HG03095 (cell line): ENCODE results near the gene ZNF839.
"Not testable (repeated sequence)": the region's sequence is repeated elsewhere in the genome, so short reads cannot be mapped to it uniquely, and the experiment has no call there.

Source experiments
- ATAC-seq: cut with Tn5 transposase; IDR thresholded peaks from one replicate; pipeline ENCODE4 v1.9.1; 2021; ENCODE audit warnings: moderate library complexity; ENCODE audit not compliant: unreplicated experiment

ZNF839 gene

DNA sequence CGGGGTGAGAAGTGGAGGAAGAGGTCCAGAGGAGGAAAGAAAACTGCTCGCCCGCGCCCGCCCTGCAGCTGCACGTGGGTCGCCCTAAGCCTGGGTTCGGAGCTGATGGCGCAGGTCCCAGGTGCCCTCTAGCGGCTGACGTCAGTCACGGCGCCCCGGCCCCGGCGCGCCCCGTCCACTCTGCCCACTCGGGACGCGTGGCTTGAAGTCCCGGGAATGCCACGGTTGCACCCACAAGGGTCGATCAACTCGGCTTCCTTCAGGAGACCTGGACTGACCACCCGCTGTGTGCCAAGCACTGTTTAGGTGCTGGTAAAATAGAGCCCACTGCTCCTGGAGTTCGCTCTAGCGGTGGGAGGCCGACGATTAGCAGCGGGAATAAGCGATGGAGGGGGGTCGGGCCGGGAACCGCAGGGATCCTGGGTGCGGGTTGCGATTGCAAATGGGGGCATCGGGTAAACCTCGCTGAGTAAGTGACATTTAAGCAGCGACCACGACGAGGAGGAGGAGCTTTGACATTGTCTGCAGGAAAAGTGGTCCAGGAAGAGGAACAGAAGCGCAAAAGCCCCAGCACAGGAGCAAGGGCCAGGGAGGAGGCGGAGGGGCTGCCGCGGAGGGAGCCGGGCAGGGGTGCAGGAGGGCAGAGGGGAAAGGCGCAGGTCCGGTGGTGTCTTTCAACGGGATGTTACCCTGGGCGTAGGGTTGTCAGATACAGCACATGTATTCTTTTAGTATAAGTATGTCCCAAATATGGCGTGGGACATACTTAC lies 5.1 kb upstream of the ZNF839 start:
- ATAC-seq, result peak; percentile 51

DNA sequence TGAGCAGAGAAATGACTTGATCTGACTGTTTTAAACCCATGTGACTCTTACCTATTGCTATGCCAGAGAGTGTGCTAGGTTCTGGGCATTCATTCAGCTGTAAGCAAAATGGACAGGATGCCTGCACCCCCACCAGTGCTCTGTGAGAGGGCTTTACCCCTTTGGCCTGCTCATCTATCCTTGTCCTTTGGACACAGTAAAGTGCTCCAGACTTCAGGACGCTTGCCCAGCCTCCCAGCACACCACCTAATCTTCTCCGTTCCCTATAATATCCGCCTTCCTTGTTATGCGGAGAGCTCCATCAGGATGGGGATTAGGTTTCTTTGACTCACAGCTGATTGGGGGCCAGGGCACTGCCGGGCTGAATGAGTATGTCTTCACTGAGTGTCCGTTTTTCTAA lies 4.4 kb upstream of the ZNF839 start:
- ATAC-seq, result no peak

DNA sequence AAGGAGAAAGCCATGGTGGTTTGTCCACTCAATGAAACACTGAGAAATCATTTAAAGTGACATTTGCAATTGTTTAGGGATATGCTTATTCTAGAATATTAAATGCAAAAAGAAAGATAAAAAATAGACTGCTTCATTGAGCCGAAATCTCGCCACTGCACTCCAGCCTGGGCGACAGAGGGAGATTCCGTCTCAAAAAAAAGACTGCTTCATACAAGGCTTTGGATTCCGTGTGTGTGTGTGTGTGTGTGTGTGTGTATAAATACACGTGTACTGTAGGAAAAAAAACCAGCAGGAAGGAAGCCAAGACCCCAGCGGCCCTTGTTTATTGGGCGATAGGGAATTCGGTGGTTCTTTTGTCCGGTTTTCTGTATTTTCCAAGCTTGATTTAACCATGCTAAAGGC lies 3.2 kb upstream of the ZNF839 start:
- no peak for ATAC-seq

DNA sequence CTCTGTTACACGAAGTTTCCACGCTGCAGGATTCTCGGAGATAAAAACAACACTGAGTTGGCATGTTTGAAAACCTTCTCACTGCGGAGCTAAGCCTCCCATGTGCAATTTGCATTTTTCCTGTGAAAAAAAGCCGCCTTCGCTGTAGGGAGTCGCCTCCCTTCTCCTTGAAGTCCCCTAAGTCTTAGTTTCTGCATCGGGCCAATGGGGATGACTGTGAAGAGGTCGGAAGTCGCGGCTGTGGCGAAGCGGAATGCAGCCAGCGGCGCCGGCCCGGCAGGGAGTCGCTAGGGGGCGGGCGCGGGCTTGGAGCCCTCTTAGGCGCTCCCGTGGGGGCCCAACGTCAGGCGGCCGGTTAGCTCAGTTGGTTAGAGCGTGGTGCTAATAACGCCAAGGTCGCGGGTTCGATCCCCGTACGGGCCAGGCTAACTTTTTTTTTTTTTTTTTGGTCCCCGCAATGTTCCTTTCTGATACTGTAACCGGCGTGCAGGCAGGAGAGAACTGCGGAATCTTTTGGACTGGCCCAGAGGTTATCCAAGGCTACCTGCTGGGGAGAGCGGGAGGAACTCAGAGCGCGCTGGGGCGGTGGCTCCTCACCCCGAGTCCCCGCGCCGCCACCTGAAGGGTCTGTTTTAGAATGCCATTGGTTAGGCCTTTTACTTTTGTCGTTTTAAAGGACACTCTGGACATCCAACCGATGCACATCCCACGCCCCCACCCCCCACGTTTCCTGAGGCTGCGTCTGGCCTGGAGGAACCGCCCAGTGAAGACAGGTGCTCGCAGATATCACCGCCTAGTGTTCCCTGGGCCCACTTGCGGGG lies 2.6 kb upstream of the ZNF839 start:
- peak; percentile 55 for ATAC-seq

DNA sequence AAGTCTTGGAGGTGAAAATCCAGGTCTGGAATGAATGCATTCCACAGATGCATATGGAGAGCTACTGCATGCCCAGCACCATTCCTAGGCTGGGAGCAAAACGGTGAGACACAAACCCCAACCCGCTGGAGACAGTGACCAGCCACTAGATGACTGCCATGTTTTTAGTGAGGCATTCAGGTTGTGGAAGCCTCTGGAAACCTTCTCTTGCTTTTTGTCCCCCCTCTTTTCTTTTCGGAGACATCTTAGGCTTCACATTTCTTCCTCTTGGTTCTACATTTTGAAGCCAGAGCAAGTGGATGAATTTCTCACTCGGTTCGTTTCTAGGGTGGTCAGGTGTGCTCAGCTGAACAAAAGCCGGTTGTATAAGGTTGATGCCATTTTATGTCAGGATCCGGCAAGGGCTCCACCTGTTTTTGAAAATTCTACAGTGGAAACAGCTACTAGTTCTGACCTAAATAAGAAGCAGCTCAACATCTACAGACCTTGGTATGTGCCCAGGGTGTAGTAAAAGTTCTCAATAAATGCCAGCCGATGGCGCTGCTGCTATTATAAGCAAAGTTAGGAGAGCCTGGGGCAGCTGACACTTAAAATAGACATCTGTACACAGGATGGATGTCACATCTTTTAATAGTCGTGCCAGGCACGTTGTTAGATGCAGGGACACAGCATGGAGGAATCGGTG lies 1.8 kb upstream of the ZNF839 start:
- no peak for ATAC-seq

DNA sequence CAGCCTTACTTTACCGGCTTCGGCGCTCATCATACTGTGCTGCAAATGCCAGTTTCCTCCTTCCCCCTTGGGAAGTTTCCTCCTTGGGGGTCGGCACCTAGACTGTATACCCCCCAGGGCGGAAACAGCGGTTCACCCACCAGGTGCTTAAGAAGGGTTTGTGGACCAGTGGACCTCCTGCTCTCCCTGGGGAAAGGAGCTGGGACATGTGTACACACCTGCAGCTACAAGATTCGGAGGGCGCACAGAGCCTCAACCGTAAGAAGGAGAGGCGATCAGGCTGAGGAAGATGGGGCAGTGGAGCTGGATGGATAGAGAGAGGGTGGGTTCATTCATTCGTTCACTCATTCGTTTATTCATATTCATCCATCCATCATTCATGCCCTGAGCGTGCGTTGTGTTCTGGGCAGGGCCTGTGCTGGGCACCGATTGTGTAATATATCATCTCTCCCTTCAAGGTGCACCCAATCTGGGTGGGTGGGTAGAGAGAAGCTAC lies 717 bp upstream of the ZNF839 start:
- ATAC-seq, result no peak

DNA sequence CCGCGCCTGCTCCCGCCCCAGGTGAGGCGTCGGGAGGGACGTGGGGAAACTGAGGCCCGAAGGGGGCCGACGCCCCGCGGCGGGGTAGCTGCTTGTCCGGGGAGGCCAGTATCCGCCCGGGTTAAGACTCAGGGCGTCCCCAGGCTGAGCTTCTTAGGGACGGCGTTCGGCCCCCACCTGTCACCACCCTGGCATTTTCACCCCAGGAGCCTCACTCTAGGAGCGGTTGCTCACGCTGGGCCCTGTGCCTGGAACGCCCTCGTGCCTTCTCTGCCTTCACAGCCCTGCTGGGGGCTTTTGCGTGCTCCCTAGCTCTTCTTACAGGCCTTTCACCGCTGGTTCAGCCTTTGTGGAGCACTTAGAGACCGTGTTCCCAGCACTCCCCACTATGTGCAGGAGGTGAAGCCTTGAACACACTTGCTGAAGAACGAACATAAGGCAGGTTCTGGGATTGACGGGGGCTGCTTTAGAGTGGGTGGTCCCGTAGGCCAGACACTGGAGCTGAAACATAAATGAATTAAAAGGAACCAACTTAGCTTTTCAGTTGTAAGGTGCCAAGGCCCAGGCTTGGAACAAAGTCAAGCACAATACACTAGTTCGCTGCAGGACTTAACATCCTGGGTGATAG lies 601 bp downstream of the ZNF839 start:
- peak; percentile 10 for ATAC-seq

DNA sequence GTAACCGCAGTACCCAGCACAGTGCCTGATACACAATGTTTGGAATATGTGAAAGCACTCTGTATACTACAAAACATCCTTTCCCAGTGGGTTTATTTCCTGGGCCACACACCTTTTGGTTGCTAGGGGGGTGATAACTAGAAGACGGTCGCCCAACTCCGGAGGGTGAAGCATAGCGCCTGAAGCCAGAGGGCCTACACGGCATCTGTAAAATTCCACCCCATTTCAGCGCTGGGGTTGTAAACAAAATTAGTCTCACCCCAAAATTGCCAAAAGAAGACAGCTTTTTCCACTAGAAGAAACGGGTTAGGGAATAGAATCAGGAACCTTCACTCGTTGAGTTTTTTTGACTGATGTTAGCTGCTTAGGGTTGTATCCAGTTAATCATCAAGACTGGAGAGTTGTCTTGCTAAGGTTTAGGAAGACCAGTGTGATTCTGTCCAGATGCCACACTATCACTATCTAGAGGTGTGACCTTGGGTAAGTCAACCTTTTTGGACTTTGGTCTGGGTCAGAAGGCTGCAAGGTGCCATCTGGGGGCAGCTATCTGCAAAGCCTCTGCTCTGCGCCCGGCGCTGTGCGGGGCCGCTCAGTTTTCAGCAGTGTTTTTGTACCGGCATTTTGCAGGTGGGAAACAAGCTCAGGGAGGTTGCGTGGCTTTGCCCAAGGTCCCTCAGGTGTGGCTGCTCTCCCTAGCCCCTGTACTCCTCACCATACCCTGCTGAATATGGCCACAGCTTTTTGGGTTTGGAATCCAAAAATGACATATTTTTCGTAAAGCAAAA lies 1.3 kb downstream of the ZNF839 start:
- no peak for ATAC-seq

- no peak for ATAC-seq
These were observed 2.2 kb downstream of the ZNF839 start for GRCh38 chr14:102321456-102322422.

- ATAC-seq, result no peak
These were observed 3.6 kb downstream of the ZNF839 start for GRCh38 chr14:102323102-102323501.

DNA sequence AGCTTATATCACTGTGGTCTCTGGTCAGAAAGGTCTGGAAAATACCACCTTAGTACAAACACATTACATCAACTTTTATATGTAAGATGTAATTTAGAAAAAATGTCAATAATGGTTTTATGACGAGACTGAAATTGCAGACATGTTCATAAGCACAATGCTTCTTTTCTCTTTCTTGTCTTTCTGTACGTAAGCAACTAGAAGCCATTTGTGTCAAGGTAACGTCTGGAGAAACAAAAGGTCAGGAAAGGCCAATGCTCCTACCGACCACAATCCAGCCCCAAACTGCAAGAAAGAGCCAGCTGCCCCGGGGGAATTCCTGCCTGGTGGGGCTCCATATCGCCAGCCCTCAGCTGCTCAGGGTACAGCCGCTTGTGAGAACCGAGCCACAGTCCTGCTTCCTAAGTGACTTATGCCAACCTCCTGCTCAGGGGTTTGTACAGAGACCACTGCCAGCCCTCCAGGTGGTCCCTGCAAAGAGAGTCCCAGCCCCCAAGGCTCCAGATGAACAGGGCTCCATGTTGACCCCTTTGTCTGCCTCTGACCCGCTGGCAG lies 6.3 kb downstream of the ZNF839 start:
- ATAC-seq, result no peak

GRCh38 chr14:102326583-102326982 lies 7.0 kb downstream of the ZNF839 start:
- ATAC-seq, result no peak

GRCh38 chr14:102329381-102329780 lies 9.8 kb downstream of the ZNF839 start:
- ATAC-seq, result not testable (repeated sequence)

GRCh38 chr14:102330806-102331205 lies 11.3 kb downstream of the ZNF839 start:
- ATAC-seq, result no peak

DNA sequence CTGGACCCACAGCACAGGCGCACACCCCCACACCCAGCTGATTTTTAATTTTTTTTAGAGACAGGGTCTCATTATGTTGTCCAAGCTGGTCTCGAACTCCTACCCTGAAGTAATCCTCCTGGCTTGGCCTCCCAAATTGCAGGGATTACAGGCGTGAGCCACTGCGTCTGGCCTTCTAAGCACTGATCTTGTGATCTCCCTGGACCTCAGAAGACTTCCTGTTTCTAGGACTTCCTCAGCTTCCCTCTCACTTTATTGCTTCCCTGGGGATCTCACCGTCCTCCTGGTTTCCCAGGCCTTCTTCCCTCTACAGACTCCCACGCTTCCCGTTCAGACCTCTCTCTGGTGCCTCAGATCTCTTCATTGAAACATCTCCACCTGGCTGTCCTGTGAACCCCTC lies 13.8 kb downstream of the ZNF839 start:
- ATAC-seq, result no peak

- no peak for ATAC-seq
These were observed 14.5 kb downstream of the ZNF839 start for GRCh38 chr14:102333795-102334705.

DNA sequence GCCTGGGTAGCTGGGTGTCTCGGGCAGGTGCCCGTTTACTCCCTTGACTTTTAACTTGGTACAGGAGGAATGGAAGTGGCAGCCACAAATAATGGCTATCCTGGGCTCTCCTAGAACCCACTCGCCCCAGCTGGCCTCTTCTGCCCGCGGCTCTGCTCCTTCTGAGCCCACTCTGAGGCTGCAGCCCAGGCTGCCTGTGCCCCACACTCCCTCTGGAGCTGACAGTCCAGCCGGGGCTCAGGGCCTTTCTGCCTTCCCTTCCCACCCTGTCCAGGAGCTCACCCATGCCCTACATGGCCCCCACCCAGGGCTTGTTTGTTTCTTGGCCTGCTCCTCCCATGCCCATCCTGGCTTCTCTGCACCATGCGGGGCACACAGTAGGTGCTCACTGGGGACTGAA lies 15.6 kb downstream of the ZNF839 start:
- ATAC-seq, result no peak

GRCh38 chr14:102338724-102339123 lies 19.2 kb downstream of the ZNF839 start:
- ATAC-seq, result no peak
